Measurements from ENCODE around the gene NRL. TPM values are rescaled to one million over a fixed set of nuclear protein-coding genes. Genes with fewer than 3 reads are reported as not detected.

The NRL gene
- 1.5 and 1.8 TPM in 2 replicates for total RNA-seq

DNA sequence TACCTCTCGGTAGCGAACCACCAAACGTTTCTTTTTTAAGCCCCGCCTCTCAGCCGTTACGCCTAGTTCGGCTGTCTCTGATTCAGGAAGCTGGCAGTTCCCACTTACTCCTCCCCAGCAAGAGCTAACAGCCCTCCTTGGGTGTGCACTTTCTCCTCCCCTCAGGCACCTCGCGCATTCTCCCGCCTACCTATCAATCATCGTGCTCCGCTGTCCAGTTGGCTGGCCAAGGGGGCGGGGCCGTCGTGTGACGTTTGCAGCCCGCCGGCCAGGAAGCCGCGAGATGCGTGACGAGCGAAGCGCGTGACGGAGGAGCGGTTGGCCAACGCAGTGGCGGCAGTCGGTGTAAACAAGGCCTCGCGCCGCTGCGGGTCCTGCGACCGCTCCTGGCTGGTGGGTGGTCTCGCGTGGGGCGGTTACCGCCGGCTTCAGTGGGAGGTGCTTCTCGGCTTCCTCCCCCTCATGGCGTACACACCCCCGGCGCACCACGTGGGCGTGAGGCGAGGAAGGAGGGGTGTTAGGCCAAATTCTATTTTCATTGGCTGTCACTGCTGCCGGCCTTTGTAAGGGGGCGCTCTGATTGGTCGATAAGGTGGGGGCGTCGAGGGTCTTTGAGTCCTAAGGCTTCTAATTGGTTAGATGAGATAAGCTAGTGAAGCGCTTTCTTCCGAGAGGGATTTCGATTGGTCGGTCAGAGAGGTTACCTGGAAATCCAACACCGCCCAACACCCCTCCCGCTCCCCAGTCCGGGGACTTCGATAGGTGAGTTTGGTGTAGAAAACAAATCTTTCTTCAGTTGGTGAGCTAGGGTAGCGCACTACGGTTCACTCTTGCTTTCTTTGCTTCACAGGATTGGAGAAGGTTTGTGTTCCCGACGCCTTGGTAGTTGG, at the start of gene NRL, which contains the start of gene DCAF11:
NRL (minus strand) TSS at position 418 of the 890 bp plus-strand sequence. CDS start 32,101 bp downstream, outside the sequence.
DCAF11 (plus strand) TSS at position 246 of the 890 bp plus-strand sequence. CDS start 818 bp downstream, outside the sequence.
- Histone ChIP-seq H3K4me3 (ENCODE audit: insufficient read depth, low read length) (peak within 1 kb of the TSS; percentile 82), H3K9me3 (ENCODE audit: low read depth, low read length) (no peaks in the 10 kb centered on the region), H3K36me3 (ENCODE audit: insufficient read depth, low read length) (peaks cover 27% of the 10 kb centered on the region), H2AFZ (ENCODE audit: low read length) (peak within 1 kb of the TSS; percentile 87), H3K4me1 (ENCODE audit: insufficient read depth, low read length) (peaks cover 14% of the 10 kb centered on the region), H3K27me3 (ENCODE audit: insufficient read depth, low read length) (no peaks in the 10 kb centered on the region), H3K27ac (ENCODE audit: low read depth, low read length) (peak within 1 kb of the TSS; percentile 98), H3K79me2 (ENCODE audit: insufficient read depth, low read length) (peaks cover 13% of the 10 kb centered on the region), H4K20me1 (ENCODE audit: insufficient read depth, low read length) (no peaks in the 10 kb centered on the region), H3K4me2 (ENCODE audit: insufficient read depth, low read length) (peak within 1 kb of the TSS; percentile 96)
- DNase-seq (ENCODE audit: insufficient read length, low spot score, missing footprints) = peak; percentile 99
- TF ChIP-seq, protein P1, sequence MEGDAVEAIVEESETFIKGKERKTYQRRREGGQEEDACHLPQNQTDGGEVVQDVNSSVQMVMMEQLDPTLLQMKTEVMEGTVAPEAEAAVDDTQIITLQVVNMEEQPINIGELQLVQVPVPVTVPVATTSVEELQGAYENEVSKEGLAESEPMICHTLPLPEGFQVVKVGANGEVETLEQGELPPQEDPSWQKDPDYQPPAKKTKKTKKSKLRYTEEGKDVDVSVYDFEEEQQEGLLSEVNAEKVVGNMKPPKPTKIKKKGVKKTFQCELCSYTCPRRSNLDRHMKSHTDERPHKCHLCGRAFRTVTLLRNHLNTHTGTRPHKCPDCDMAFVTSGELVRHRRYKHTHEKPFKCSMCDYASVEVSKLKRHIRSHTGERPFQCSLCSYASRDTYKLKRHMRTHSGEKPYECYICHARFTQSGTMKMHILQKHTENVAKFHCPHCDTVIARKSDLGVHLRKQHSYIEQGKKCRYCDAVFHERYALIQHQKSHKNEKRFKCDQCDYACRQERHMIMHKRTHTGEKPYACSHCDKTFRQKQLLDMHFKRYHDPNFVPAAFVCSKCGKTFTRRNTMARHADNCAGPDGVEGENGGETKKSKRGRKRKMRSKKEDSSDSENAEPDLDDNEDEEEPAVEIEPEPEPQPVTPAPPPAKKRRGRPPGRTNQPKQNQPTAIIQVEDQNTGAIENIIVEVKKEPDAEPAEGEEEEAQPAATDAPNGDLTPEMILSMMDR (IDR thresholded peaks at IDR 0.05; ENCODE audit: extremely low read depth, low read depth, low read length) = no peak

DNA sequence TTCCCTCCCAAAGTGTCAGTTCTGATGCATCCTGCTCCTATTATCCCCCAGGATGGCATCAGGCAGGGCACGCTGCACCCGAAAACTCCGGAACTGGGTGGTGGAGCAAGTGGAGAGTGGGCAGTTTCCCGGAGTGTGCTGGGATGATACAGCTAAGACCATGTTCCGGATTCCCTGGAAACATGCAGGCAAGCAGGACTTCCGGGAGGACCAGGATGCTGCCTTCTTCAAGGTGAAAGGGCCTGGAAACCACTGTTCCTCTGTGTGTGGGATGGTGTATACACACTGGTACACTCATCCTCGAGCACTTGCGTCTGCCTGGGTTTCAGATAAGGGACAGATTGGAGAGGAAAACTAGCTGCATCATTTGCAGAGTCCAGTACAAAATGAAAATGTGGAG, 47.3 kb upstream of the NRL start:
- peak; percentile 90 for DNase-seq (ENCODE audit: insufficient read length, low spot score, missing footprints)
- Histone ChIP-seq H4K20me1 (ENCODE audit: insufficient read depth, low read length) (peaks cover 6% of the 10 kb centered on the region), H3K36me3 (ENCODE audit: insufficient read depth, low read length) (peaks cover 74% of the 10 kb centered on the region), H3K27ac (ENCODE audit: low read depth, low read length) (peak overlapping the region; percentile 88), H3K4me2 (ENCODE audit: insufficient read depth, low read length) (peak overlapping the region; percentile 97), H3K79me2 (ENCODE audit: insufficient read depth, low read length) (peaks cover 23% of the 10 kb centered on the region), H3K4me1 (ENCODE audit: insufficient read depth, low read length) (peaks cover 11% of the 10 kb centered on the region), H3K9me3 (ENCODE audit: low read depth, low read length) (no peaks in the 10 kb centered on the region), H3K4me3 (ENCODE audit: insufficient read depth, low read length) (peak overlapping the region; percentile 82), H2AFZ (ENCODE audit: low read length) (peak overlapping the region; percentile 42), H3K27me3 (ENCODE audit: insufficient read depth, low read length) (no peaks in the 10 kb centered on the region)
- TF ChIP-seq, protein P1 (IDR thresholded peaks at IDR 0.05; ENCODE audit: extremely low read depth, low read depth, low read length) = no peak

DNA sequence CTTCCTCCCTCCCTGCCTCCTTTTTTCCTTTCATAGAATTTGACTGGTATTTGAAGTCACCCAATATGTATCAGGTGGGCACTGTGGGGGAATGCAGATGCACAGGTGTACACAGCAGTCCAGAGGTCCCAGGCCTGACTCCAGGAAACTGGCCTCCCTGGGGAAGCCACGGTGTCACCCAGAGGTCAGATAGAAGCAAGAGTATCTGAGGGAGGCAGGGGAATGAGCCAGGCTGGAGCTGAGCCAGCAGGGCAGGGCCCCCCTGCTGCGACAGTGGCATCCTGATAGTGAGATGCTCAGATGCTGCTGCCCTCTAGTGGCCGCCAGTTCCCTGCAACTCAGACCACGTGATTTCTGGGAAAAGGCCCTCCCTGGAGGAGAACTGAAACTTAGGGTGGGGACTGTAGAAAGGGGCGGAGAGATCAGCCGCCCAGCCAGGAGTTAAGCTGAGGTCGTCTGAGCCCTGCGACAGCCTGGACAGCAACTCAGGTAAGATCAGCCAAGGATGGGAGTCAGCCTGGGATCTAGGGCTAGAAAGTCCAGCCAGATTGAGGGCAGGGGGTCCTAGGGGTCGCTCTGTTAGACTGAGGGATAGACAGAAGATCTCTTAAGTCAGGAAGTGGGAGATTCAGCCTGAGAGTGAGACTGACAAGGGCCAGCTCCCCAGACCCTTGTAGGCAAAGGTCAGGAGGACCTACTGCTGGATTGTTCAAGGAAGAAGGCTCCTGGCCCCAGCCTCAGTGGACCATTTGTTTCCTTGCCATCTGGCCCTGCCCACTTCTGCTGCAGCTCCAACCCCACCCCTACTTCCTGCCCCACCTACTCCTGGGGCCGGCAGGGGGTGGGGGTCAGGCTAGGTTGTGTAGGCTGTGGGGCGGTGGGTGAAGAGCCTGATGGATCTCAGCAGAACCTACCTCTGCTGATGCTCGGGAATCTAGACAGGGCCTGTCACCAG, 46.4 kb upstream of the NRL start, which contains the start of gene IRF9:
IRF9 (plus strand) TSS at position 416 of the 955 bp plus-strand sequence. CDS start 880 bp downstream, outside the sequence.
- H3K27me3 ChIP-seq (ENCODE audit: insufficient read depth, low read length) = no peaks in the 10 kb centered on the region
- peaks cover 23% of the 10 kb centered on the region for H3K79me2 ChIP-seq (ENCODE audit: insufficient read depth, low read length)
- TF ChIP-seq, protein P1 (IDR thresholded peaks at IDR 0.05; ENCODE audit: extremely low read depth, low read depth, low read length) = peak; percentile 98
- H3K27ac ChIP-seq (ENCODE audit: low read depth, low read length) = peak within 1 kb of the TSS; percentile 88
- H4K20me1 ChIP-seq (ENCODE audit: insufficient read depth, low read length) = peaks cover 6% of the 10 kb centered on the region
- peaks cover 11% of the 10 kb centered on the region for H3K4me1 ChIP-seq (ENCODE audit: insufficient read depth, low read length)
- H3K4me2 ChIP-seq (ENCODE audit: insufficient read depth, low read length) = peak within 1 kb of the TSS; percentile 97
- peaks cover 74% of the 10 kb centered on the region for H3K36me3 ChIP-seq (ENCODE audit: insufficient read depth, low read length)
- peak; percentile 98 for DNase-seq (ENCODE audit: insufficient read length, low spot score, missing footprints)
- H2AFZ ChIP-seq (ENCODE audit: low read length) = peak within 1 kb of the TSS; percentile 42
- H3K4me3 ChIP-seq (ENCODE audit: insufficient read depth, low read length) = peak within 1 kb of the TSS; percentile 82
- H3K9me3 ChIP-seq (ENCODE audit: low read depth, low read length) = no peaks in the 10 kb centered on the region
